Activated CD8-positive, alpha-beta T cell treated with anti-CD3 and anti-CD28 coated beads for 36 hours (primary cell): Measurements from ENCODE around the gene KIAA0513. TPM values are rescaled to one million over a fixed set of nuclear protein-coding genes. Genes with fewer than 3 reads are reported as not detected.

Experiments used
- ATAC-seq: fragments of 200-7000 bp; cut with Tn5 transposase; one replicate; pipeline ENCODE4 v1.10.0; 2021; ENCODE audit warnings: mild to moderate bottlenecking, moderate library complexity
- CTCF ChIA-PET: fragments of 350-600 bp; sonication (Branson Sonifier 250); formaldehyde crosslinking; loops from one replicate; lab custom pipeline; 2021; ENCODE audit warnings: antibody characterized with exemption; lab: Charles Lee
- POLR2A ChIA-PET: fragments of 350-600 bp; sonication (Branson Sonifier 250); formaldehyde crosslinking; loops from one replicate; lab custom pipeline; 2021; ENCODE audit warnings: antibody characterized with exemption; lab: Charles Lee
- DNase-seq: peaks from one replicate; pipeline ENCODE4 v3.0.0-alpha.2; 2020
- H3K27ac Mint-ChIP-seq: one replicate; pipeline ENCODE4 v1.8.0; 2021; ENCODE audit warnings: mild to moderate bottlenecking, mixed read lengths
- H3K27me3 Mint-ChIP-seq: one replicate; pipeline ENCODE4 v1.8.0; 2021; ENCODE audit warnings: mixed read lengths
- H3K36me3 Mint-ChIP-seq: one replicate; pipeline ENCODE4 v1.8.0; 2021; ENCODE audit warnings: low read depth, mixed read lengths
- H3K4me1 Mint-ChIP-seq: one replicate; pipeline ENCODE4 v1.8.0; 2021; ENCODE audit warnings: low read depth, mixed read lengths
- H3K4me3 Mint-ChIP-seq: one replicate; pipeline ENCODE4 v1.8.0; 2021; ENCODE audit warnings: mild to moderate bottlenecking, moderate library complexity, mixed read lengths
- H3K9me3 Mint-ChIP-seq: one replicate; pipeline ENCODE4 v1.8.0; 2021; ENCODE audit warnings: mixed read lengths
- intact Hi-C: fragments of 100-400 bp; cut with micrococcal nuclease; formaldehyde crosslinking; loops from one replicate; pipeline ENCODE4 v1.10.0; 2022
- total RNA-seq, 2 experiments: library from RNA; stranded (reverse); gene quantifications; one replicate each; pipeline ENCODE4 v1.2.3, GENCODE V29; 2021
- TF ChIP-seq, protein P1 (sequence below): fragments of 200-600 bp; IDR thresholded peaks from one replicate; pipeline ENCODE4 v1.8.0; 2022; ENCODE audit warnings: antibody characterized with exemption, mild to moderate bottlenecking

KIAA0513 gene
- total RNA-seq, 2 experiments from 2014 or later, result 3.9 to 5.3 TPM

DNA sequence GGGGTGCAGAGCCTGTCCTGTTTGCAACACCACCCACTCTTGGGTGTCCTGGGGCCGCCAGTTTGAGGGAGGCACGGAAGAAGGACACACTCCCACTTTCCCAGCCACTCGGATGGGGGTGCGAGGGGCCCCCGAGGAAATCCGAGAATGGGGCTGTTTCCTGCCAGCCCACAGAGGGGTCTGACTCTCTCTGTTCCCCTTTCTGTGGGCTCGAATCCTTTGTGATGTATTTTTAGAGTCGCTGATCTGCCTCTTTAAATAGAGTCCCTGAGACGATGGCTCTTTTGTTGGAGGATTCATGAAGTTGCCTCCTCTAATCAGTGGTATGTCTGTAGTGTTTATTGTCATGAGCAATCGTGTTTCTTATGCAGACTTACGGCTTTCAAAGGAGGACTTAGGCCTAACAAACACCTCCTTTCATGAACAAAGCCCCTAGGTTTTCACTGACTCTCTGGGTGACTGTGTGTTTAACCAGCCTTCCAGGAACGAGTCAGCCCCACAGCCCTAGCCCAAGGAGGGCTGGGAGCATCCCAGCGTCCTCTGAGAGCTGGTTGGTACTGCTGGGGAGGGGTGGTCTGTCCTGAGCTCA is 55.5 kb downstream of the KIAA0513 start:
- DNase-seq (no peak), ATAC-seq (no peak)
- intact Hi-C loops, result no loop called here
- TF ChIP-seq, protein P1, sequence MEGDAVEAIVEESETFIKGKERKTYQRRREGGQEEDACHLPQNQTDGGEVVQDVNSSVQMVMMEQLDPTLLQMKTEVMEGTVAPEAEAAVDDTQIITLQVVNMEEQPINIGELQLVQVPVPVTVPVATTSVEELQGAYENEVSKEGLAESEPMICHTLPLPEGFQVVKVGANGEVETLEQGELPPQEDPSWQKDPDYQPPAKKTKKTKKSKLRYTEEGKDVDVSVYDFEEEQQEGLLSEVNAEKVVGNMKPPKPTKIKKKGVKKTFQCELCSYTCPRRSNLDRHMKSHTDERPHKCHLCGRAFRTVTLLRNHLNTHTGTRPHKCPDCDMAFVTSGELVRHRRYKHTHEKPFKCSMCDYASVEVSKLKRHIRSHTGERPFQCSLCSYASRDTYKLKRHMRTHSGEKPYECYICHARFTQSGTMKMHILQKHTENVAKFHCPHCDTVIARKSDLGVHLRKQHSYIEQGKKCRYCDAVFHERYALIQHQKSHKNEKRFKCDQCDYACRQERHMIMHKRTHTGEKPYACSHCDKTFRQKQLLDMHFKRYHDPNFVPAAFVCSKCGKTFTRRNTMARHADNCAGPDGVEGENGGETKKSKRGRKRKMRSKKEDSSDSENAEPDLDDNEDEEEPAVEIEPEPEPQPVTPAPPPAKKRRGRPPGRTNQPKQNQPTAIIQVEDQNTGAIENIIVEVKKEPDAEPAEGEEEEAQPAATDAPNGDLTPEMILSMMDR, result no peak
- Mint-ChIP-seq H3K4me3 (no peak overlapping the region), H3K36me3 (no peaks in the 10 kb centered on the region), H3K27ac (no peak overlapping the region), H3K27me3 (no peaks in the 10 kb centered on the region), H3K4me1 (peaks cover 23% of the 10 kb centered on the region), H3K9me3 (no peaks in the 10 kb centered on the region)
- POLR2A ChIA-PET, result no interaction called here
- CTCF ChIA-PET, result interaction anchor here (0.7 to 4.0 kb wide), 3 partner anchors 31 to 112 kb away, joined by 3 to 24 read pairs (median 5); partner anchors contain the start of gene KIAA0513

GRCh38 chr16:85084841-85085510 is 57.4 kb downstream of the KIAA0513 start:
- no peaks in the 10 kb centered on the region for H3K36me3 Mint-ChIP-seq
- TF ChIP-seq, protein P1, result no peak
- ChIA-PET CTCF (interaction anchor here (1.0 to 4.0 kb wide), 4 partner anchors 9 to 114 kb away, joined by 3 to 24 read pairs (median 4); partner anchors contain the start of gene KIAA0513), POLR2A (no interaction called here)
- H3K27ac Mint-ChIP-seq, result no peak overlapping the region
- no peak for DNase-seq
- intact Hi-C loops, result loop anchor here (5.0 kb wide), 2 partner anchors 73 to 158 kb away; partner anchors contain the start of gene ZDHHC7
- H3K4me3 Mint-ChIP-seq, result no peak overlapping the region
- no peaks in the 10 kb centered on the region for H3K27me3 Mint-ChIP-seq
- H3K4me1 Mint-ChIP-seq, result peaks cover 23% of the 10 kb centered on the region
- ATAC-seq, result no peak
- H3K9me3 Mint-ChIP-seq, result no peaks in the 10 kb centered on the region

DNA sequence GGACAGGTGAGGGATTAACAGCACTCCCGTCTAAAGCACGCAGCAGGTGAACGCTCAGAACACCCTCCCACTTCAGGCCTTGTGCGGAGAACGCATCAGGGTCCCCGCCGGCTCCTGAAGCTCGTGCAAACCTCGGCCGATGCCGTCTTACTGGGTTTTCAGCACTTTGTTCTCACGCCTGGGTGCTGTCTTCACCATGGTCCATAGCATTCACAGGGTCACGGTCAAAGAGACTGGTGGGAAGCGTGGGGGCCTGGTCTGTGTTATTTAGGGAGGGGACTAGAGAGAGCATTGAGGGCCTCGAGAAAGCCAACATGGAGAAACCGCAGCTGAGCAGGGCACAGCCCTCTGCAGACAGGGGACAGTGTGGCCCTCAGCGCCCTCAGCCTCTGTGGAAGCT is 58.1 kb downstream of the KIAA0513 start:
- POLR2A ChIA-PET, result no interaction called here
- DNase-seq (no peak), ATAC-seq (no peak)
- TF ChIP-seq, protein P1, result no peak
- Mint-ChIP-seq H3K36me3 (no peaks in the 10 kb centered on the region), H3K4me3 (no peak overlapping the region), H3K27me3 (no peaks in the 10 kb centered on the region), H3K4me1 (peaks cover 30% of the 10 kb centered on the region), H3K27ac (no peak overlapping the region), H3K9me3 (no peaks in the 10 kb centered on the region)
- CTCF ChIA-PET, result interaction anchor here (0.6 to 4.0 kb wide), 8 partner anchors 10 to 115 kb away, joined by 3 to 24 read pairs (median 4); partner anchors contain the start of gene KIAA0513
- intact Hi-C loops, result loop anchor here (5.0 kb wide), 2 partner anchors 73 to 158 kb away; partner anchors contain the start of gene ZDHHC7

GRCh38 chr16:85086347-85087291 is 59.0 kb downstream of the KIAA0513 start:
- Mint-ChIP-seq H3K4me1 (peaks cover 37% of the 10 kb centered on the region), H3K27me3 (no peaks in the 10 kb centered on the region), H3K36me3 (no peaks in the 10 kb centered on the region), H3K27ac (no peak overlapping the region), H3K9me3 (no peaks in the 10 kb centered on the region), H3K4me3 (no peak overlapping the region)
- peak; percentile 96 for ATAC-seq
- intact Hi-C loops, result loop anchor here (5.0 kb wide), 2 partner anchors 74 to 159 kb away; partner anchors contain the start of gene ZDHHC7
- POLR2A ChIA-PET, result interaction anchor here (0.9 to 1.6 kb wide), 4 partner anchors 11 to 116 kb away, joined by 3 to 4 read pairs (median 3); partner anchors contain the start of genes KIAA0513 and ZDHHC7
- DNase-seq, result peak; percentile 93
- TF ChIP-seq, protein P1, result peak; percentile 77
- CTCF ChIA-PET, result interaction anchor here (0.6 to 4.0 kb wide), 33 partner anchors 9 to 385 kb away, joined by 3 to 24 read pairs (median 5); partner anchors contain the start of genes KIAA0513 and ZDHHC7
